K562 (cell line): ENCODE results near the gene IL11. TPM values are rescaled to one million over a fixed set of nuclear protein-coding genes. Genes with fewer than 3 reads are reported as not detected.

ENCODE experiments used
- ARID2 ChIP-seq: fragments of 450-650 bp; IDR thresholded peaks from 2 replicates; pipeline ENCODE4 v1.6.1; 2017; ENCODE audit warnings: antibody characterized with exemption, mild to moderate bottlenecking
- CHD1 ChIP-seq: fragments of 200-600 bp; sonication (generic); IDR thresholded peaks from one replicate; pipeline ENCODE4 v1.6.1; 2012; ENCODE audit warnings: mild to moderate bottlenecking, moderate library complexity, low read length, inconsistent platforms
- EP300 ChIP-seq: IDR thresholded peaks from 2 replicates; pipeline ENCODE4 v1.6.1; 2012; ENCODE audit warnings: low read length, improper control_type of control experiment
- HINFP ChIP-seq: fragments of 450-650 bp; conservative IDR thresholded peaks from 2 replicates; pipeline ENCODE4 v1.6.1; 2016; ENCODE audit warnings: missing genetic modification characterization, low read depth, mild to moderate bottlenecking, control low read depth, missing compliant biosample characterization
- HIVEP1 ChIP-seq: fragments of 250-450 bp; sonication (Bioruptor Pico); IDR thresholded peaks from 2 replicates; pipeline ENCODE4 v1.4.0; 2020; ENCODE audit warnings: mild to moderate bottlenecking
- KLF16 ChIP-seq: IDR thresholded peaks from 2 replicates; pipeline ENCODE4 v1.6.1; 2016; ENCODE audit warnings: antibody characterized with exemption
- LCOR ChIP-seq: sonication (generic); formaldehyde crosslinking; IDR thresholded peaks from 2 replicates; pipeline ENCODE4 v1.8.0; 2022; ENCODE audit warnings: mild to moderate bottlenecking, missing genetic modification reagents
- MCM2 ChIP-seq: fragments of 450-650 bp; IDR thresholded peaks from 2 replicates; pipeline ENCODE4 v1.6.1; 2017; ENCODE audit warnings: low read depth, mild to moderate bottlenecking
- MCM5 ChIP-seq: fragments of 450-650 bp; IDR thresholded peaks from 2 replicates; pipeline ENCODE4 v1.6.1; 2016; ENCODE audit warnings: low read depth
- ZC3H11A ChIP-seq: IDR thresholded peaks from 2 replicates; pipeline ENCODE4 v1.6.1; 2012; ENCODE audit warnings: low read depth, low read length, improper control_type of control experiment
- ZNF24 ChIP-seq: fragments of 450-650 bp; IDR thresholded peaks from 2 replicates; pipeline ENCODE4 v1.6.1; 2016
- ZNF280B ChIP-seq: fragments of 250-450 bp; sonication (Bioruptor Pico); IDR thresholded peaks from 2 replicates; pipeline ENCODE4 v1.5.1; 2021; ENCODE audit warnings: mild to moderate bottlenecking
- ZNF384 ChIP-seq: IDR thresholded peaks from 2 replicates; pipeline ENCODE4 v1.6.1; 2012; ENCODE audit warnings: low read depth, low read length, improper control_type of control experiment
- polyA plus RNA-seq, 8 experiments: library from polyadenylated mRNA; depleted of rRNA in 4 of 8; stranded (reverse) in 5 of 8; unstranded in 3 of 8; fragments of >200 nt; fragmentation: Nextera tagmentation in 2 of 8; fragmentation: Illumina TruSeq in 1 of 8; extraction: Ambion mirVana in 2 of 8; extraction: Trizol in 1 of 8; gene quantifications; 2 replicates each; pipeline versions ENCODE4 v1.2.1 to v1.2.3, GENCODE V29; 2011 to 2014; ENCODE audit warnings: inconsistent platforms in 1 of 8, missing spikeins in 1 of 8
- total RNA-seq, 7 experiments: library from RNA; depleted of rRNA in 6 of 7; stranded (reverse); fragments of >200 nt in 6 of 7; fragmentation: Illumina TruSeq in 2 of 7; extraction: Trizol in 2 of 7; gene quantifications; 2 replicates each; pipeline versions ENCODE4 v1.2.1 to v1.2.3, GENCODE V29; 2011 to 2021; ENCODE audit warnings: low replicate concordance in 1 of 7
- TF ChIP-seq, protein P1 (sequence below): fragments of 250-450 bp; sonication (Bioruptor Pico); IDR thresholded peaks from 2 replicates; pipeline ENCODE4 v1.4.0; 2020; ENCODE audit warnings: mild to moderate bottlenecking, moderate library complexity

The IL11 gene
- total and polyA plus RNA-seq, 9 of the 15 experiments (the other 6 are each of a cell fraction or from before 2014, with no cell fraction given), result 0.04 to 0.42 (median 0.06) TPM; not detected in 6

DNA sequence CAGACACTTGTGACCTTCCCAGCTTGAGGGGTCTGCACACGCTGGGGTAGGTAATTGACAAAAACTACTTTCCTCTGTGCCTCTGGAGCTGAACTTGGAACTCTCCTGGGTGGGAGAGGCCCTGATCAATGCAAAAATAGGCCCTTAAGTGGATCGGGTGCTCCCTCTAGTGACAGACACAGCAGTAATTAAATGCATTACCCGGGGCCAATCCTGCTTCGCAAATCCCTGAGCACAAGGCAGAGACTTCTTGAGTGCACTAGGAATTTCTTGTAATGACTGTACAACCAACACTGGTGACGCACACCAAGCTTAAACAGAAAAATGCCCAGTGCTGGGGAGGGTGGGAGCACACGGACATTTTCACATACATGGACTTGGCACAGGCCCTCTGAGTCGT, 47.9 kb upstream of the IL11 start (continued):
- TF ChIP-seq ARID2, result no peak
- no peak for TF ChIP-seq HIVEP1
- TF ChIP-seq ZNF24, result no peak
- TF ChIP-seq CHD1, result no peak
- TF ChIP-seq ZNF384, result no peak; the same call in 1 of the 2 replicates
- no peak for TF ChIP-seq MCM2
- TF ChIP-seq ZC3H11A, result no peak
- TF ChIP-seq, protein P1, sequence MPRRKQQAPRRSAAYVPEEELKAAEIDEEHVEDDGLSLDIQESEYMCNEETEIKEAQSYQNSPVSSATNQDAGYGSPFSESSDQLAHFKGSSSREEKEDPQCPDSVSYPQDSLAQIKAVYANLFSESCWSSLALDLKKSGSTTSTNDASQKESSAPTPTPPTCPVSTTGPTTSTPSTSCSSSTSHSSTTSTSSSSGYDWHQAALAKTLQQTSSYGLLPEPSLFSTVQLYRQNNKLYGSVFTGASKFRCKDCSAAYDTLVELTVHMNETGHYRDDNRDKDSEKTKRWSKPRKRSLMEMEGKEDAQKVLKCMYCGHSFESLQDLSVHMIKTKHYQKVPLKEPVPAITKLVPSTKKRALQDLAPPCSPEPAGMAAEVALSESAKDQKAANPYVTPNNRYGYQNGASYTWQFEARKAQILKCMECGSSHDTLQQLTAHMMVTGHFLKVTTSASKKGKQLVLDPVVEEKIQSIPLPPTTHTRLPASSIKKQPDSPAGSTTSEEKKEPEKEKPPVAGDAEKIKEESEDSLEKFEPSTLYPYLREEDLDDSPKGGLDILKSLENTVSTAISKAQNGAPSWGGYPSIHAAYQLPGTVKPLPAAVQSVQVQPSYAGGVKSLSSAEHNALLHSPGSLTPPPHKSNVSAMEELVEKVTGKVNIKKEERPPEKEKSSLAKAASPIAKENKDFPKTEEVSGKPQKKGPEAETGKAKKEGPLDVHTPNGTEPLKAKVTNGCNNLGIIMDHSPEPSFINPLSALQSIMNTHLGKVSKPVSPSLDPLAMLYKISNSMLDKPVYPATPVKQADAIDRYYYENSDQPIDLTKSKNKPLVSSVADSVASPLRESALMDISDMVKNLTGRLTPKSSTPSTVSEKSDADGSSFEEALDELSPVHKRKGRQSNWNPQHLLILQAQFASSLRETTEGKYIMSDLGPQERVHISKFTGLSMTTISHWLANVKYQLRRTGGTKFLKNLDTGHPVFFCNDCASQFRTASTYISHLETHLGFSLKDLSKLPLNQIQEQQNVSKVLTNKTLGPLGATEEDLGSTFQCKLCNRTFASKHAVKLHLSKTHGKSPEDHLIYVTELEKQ (CRISPR knock-in tag), result no peak
- TF ChIP-seq ZNF280B (CRISPR knock-in tag), result no peak
- TF ChIP-seq EP300, result no peak
- TF ChIP-seq KLF16, result peak; percentile 39; the same call in 1 of the 2 replicates
- no peak for TF ChIP-seq HINFP (tag)
- TF ChIP-seq LCOR, result 0 out of 2 replicates have a peak, but pooled peaks have one; percentile 36
- no peak for TF ChIP-seq MCM5
